GM21423 (cell line): ENCODE measurements around the gene USH2A.
A peak's percentile ranks its signal among the peaks of the same experiment; 100 is the strongest.

Source experiments
- ATAC-seq: cut with Tn5 transposase; IDR thresholded peaks from one replicate; pipeline ENCODE4 v1.9.1; 2021; ENCODE audit warnings: mild to moderate bottlenecking, moderate library complexity; ENCODE audit not compliant: unreplicated experiment

The USH2A gene

GRCh38 chr1:215748431-215748830, 674.8 kb downstream of the USH2A start:
- ATAC-seq, result no peak

GRCh38 chr1:215744419-215744818, 678.8 kb downstream of the USH2A start:
- ATAC-seq, result no peak

GRCh38 chr1:215739025-215739424, 684.2 kb downstream of the USH2A start:
- ATAC-seq, result no peak

- ATAC-seq, result no peak
Observed at GRCh38 chr1:215731699-215732098, 691.5 kb downstream of the USH2A start.

- ATAC-seq, result no peak
Observed at GRCh38 chr1:215730600-215730999, 692.6 kb downstream of the USH2A start.

- no peak for ATAC-seq
Observed at GRCh38 chr1:215728169-215728568, 695.1 kb downstream of the USH2A start.

- no peak for ATAC-seq
Observed at GRCh38 chr1:215720126-215720525, 703.1 kb downstream of the USH2A start.

- no peak for ATAC-seq
Observed at GRCh38 chr1:215719552-215719951, 703.7 kb downstream of the USH2A start.

- ATAC-seq, result no peak
Observed at GRCh38 chr1:215718575-215719287, 704.5 kb downstream of the USH2A start.

GRCh38 chr1:215717677-215718426, 705.4 kb downstream of the USH2A start:
- ATAC-seq, result no peak

GRCh38 chr1:215710899-215711225, 712.4 kb downstream of the USH2A start:
- no peak for ATAC-seq

GRCh38 chr1:215710036-215710898, 713.0 kb downstream of the USH2A start:
- ATAC-seq, result peak; percentile 76

GRCh38 chr1:215704089-215704860, 719.0 kb downstream of the USH2A start:
- ATAC-seq, result no peak

- no peak for ATAC-seq
Observed at GRCh38 chr1:215682232-215682631, 741.0 kb downstream of the USH2A start.

GRCh38 chr1:215681041-215681440, 742.2 kb downstream of the USH2A start:
- no peak for ATAC-seq

GRCh38 chr1:215679231-215679630, 744.0 kb downstream of the USH2A start:
- ATAC-seq, result no peak

- ATAC-seq, result no peak
Observed at GRCh38 chr1:215677112-215677511, 746.1 kb downstream of the USH2A start.

GRCh38 chr1:215673943-215674342, 749.3 kb downstream of the USH2A start:
- ATAC-seq, result no peak

- ATAC-seq, result no peak
Observed at GRCh38 chr1:215672482-215672881, 750.8 kb downstream of the USH2A start.

GRCh38 chr1:215669806-215670491, 753.3 kb downstream of the USH2A start:
- ATAC-seq, result no peak
